Fibroblast of gingiva (primary cell): ENCODE measurements around the gene DHRS9.
"Not testable (repeated sequence)": the region's sequence is repeated elsewhere in the genome, so short reads cannot be mapped to it uniquely, and the experiment has no call there.

ENCODE experiments used
- DNase-seq: peaks from one replicate; pipeline ENCODE4 v3.0.0-alpha.2; 2011; ENCODE audit warnings: low read depth

Gene DHRS9

GRCh38 chr2:169136428-169136827 is 67.1 kb downstream of the DHRS9 start:
- DNase-seq: not testable (repeated sequence)

GRCh38 chr2:169136885-169137534 is 67.6 kb downstream of the DHRS9 start:
- DNase-seq: no peak

- no peak for DNase-seq
Observed at GRCh38 chr2:169137924-169138323, 68.6 kb downstream of the DHRS9 start.

- no peak for DNase-seq
Observed at GRCh38 chr2:169139145-169139544, 69.8 kb downstream of the DHRS9 start.

GRCh38 chr2:169139993-169140767 is 70.8 kb downstream of the DHRS9 start:
- DNase-seq: no peak

GRCh38 chr2:169141713-169142352 is 72.5 kb downstream of the DHRS9 start:
- DNase-seq: peak; percentile 32

GRCh38 chr2:169143998-169144397 is 74.6 kb downstream of the DHRS9 start:
- no peak for DNase-seq
